Endothelial cell of umbilical vein (primary cell): Measurements from ENCODE around the gene SLC25A26. TPM values are rescaled to one million over a fixed set of nuclear protein-coding genes. Genes with fewer than 3 reads are reported as not detected.

ENCODE experiments used
- BruUV-seq: library from RNA; stranded (reverse); fragments of 400-500 nt; replicated peaks from 2 replicates; lab custom pipeline; 2021; lab: Mats Ljungman, UMichigan
- CTCF ChIA-PET: fragments of 300-600, 350-600 bp; sonication (Branson Sonifier 250); formaldehyde crosslinking; loops from one replicate; lab custom pipeline; 2021; ENCODE audit warnings: antibody characterized with exemption, inconsistent platforms; lab: Charles Lee
- POLR2A ChIA-PET: fragments of 300-600, 350-600 bp; sonication (Branson Sonifier 250); formaldehyde crosslinking; loops from one replicate; lab custom pipeline; 2021; ENCODE audit warnings: antibody characterized with exemption, inconsistent platforms; lab: Charles Lee
- DNase-seq: peaks from one replicate; pipeline ENCODE4 v3.0.0-alpha.2; 2011; ENCODE audit warnings: low read depth, low spot score
- FAIRE-seq: peaks from 2 replicates; lab custom pipeline; 2011; peaks lifted over from hg19 to GRCh38; lab: Jason Lieb, UNC
- H2AFZ ChIP-seq: 2 replicates; pipeline ENCODE4 v1.6.0; 2012; ENCODE audit warnings: low read depth, low read length, control low read depth, inconsistent platforms
- H3K27ac ChIP-seq: 2 replicates; pipeline ENCODE4 v1.5.1; 2011; ENCODE audit warnings: low read depth, mild to moderate bottlenecking, control low read depth, low read length, moderate library complexity; ENCODE audit not compliant: insufficient read depth
- H3K27me3 ChIP-seq, 2 experiments: 2 replicates each; pipeline versions ENCODE4 v1.6.0 to v1.6.1; 2011; ENCODE audit warnings: low read length in 2 of 2, mixed read lengths in 1 of 2; ENCODE audit not compliant: control insufficient read depth in 2 of 2, insufficient read depth in 2 of 2
- H3K36me3 ChIP-seq, 2 experiments: 2 replicates in 1 of 2; 3 replicates in 1 of 2; pipeline ENCODE4 v1.5.1; 2011; ENCODE audit warnings: low read length in 2 of 2, mild to moderate bottlenecking in 1 of 2, moderate library complexity in 1 of 2; ENCODE audit not compliant: control insufficient read depth in 2 of 2, insufficient read depth in 2 of 2; ENCODE audit errors: extremely low read depth in 1 of 2
- H3K4me1 ChIP-seq: 3 replicates; pipeline ENCODE4 v1.5.1; 2011; ENCODE audit warnings: mild to moderate bottlenecking, low read length; ENCODE audit not compliant: control insufficient read depth, insufficient read depth; ENCODE audit errors: extremely low read depth
- H3K4me2 ChIP-seq: 2 replicates; pipeline ENCODE4 v1.6.1; 2011; ENCODE audit warnings: low read length, control low read depth, mixed read lengths; ENCODE audit not compliant: insufficient read depth
- H3K4me3 ChIP-seq, 3 experiments: fragments of 200-600 bp in 1 of 3; sonication (generic), shearing (Covaris generic) in 1 of 3; replicated peaks in 1 of 3; 2 replicates each; pipeline ENCODE4 v1.5.1; 2011 to 2016; ENCODE audit warnings: control low read depth in 3 of 3, low read length in 3 of 3, mild to moderate bottlenecking in 2 of 3, inconsistent platforms in 1 of 3, low read depth in 1 of 3, moderate library complexity in 1 of 3; ENCODE audit not compliant: insufficient read depth in 1 of 3
- H3K79me2 ChIP-seq: 2 replicates; pipeline ENCODE4 v1.6.0; 2012; ENCODE audit warnings: low read length, inconsistent platforms; ENCODE audit not compliant: control insufficient read depth, insufficient read depth
- H3K9ac ChIP-seq: replicated peaks from 2 replicates; pipeline ENCODE3; 2011; ENCODE audit warnings: low read length, control low read depth; ENCODE audit not compliant: insufficient read depth; ENCODE audit errors: extremely low read depth
- H3K9me1 ChIP-seq: replicated peaks from 3 replicates; pipeline ENCODE4 v1.6.0; 2011; ENCODE audit warnings: mild to moderate bottlenecking, low read length; ENCODE audit not compliant: control insufficient read depth, insufficient read depth; ENCODE audit errors: extremely low read depth
- H3K9me3 ChIP-seq: replicated peaks from 2 replicates; pipeline ENCODE4 v1.5.1; 2012; ENCODE audit warnings: low read length, inconsistent platforms; ENCODE audit not compliant: control insufficient read depth, insufficient read depth
- H4K20me1 ChIP-seq: replicated peaks from 2 replicates; pipeline ENCODE3; 2011; ENCODE audit warnings: mild to moderate bottlenecking, low read length; ENCODE audit not compliant: control insufficient read depth, insufficient read depth; ENCODE audit errors: extremely low read depth
- EZH2 ChIP-seq: IDR thresholded peaks from 2 replicates; pipeline ENCODE4 v1.6.1; 2012; ENCODE audit warnings: borderline replicate concordance, low read depth, mild to moderate bottlenecking, moderate library complexity, low read length, inconsistent platforms; ENCODE audit not compliant: severe bottlenecking
- FOS ChIP-seq: IDR thresholded peaks from 2 replicates; pipeline ENCODE4 v1.6.1; 2011; ENCODE audit warnings: mild to moderate bottlenecking, low read length, moderate library complexity, borderline replicate concordance; ENCODE audit not compliant: insufficient read depth
- GATA2 ChIP-seq: IDR thresholded peaks from 2 replicates; pipeline ENCODE4 v1.7.0; 2011; ENCODE audit warnings: low read depth, mild to moderate bottlenecking, moderate library complexity, mixed read lengths, low read length; ENCODE audit not compliant: insufficient read length, insufficient read depth
- JUN ChIP-seq: IDR thresholded peaks from 2 replicates; pipeline ENCODE4 v1.6.1; 2011; ENCODE audit warnings: borderline replicate concordance, low read depth; ENCODE audit not compliant: insufficient read length, insufficient read depth
- MAX ChIP-seq: IDR thresholded peaks from 2 replicates; pipeline ENCODE4 v1.6.1; 2011; ENCODE audit not compliant: insufficient read depth, insufficient read length
- MYC ChIP-seq: IDR thresholded peaks from one replicate; pipeline ENCODE4 v1.6.1; 2011; ENCODE audit warnings: mild to moderate bottlenecking, low read depth, low read length
- POLR2A ChIP-seq: IDR thresholded peaks from 2 replicates; pipeline ENCODE4 v1.6.1; 2012; ENCODE audit warnings: low read depth, mild to moderate bottlenecking, control low read depth, low read length
- POLR2AphosphoS5 ChIP-seq: IDR thresholded peaks from 2 replicates; pipeline ENCODE4 v1.6.1; 2012; ENCODE audit warnings: low read depth, mild to moderate bottlenecking, control low read depth, low read length, moderate library complexity; ENCODE audit not compliant: insufficient read depth
- dilution Hi-C: fragments of 300-500 bp; cut with MboI; formaldehyde crosslinking; loops from one replicate; pipeline ENCODE4 v1.15.0; 2019; ENCODE audit warnings: low sequenced_read_pairs; ENCODE audit not compliant: extremely low pct_ligation_motif_present
- intact Hi-C: fragments of 100-400 bp; cut with micrococcal nuclease; formaldehyde crosslinking; loops from one replicate; pipeline ENCODE4 v1.10.0; 2022
- polyA plus RNA-seq, 4 experiments: library from polyadenylated mRNA; depleted of rRNA in 3 of 4; stranded (reverse) in 3 of 4; unstranded in 1 of 4; fragments of >200 nt; gene quantifications; 2 replicates each; pipeline versions ENCODE4 v1.2.1 to v1.2.3, GENCODE V29; 2011 to 2012; ENCODE audit warnings: missing spikeins in 1 of 4
- total RNA-seq: library from RNA; stranded (reverse); gene quantifications from 2 replicates; pipeline ENCODE4 v1.2.3, GENCODE V29; 2021
- TF ChIP-seq, protein P1 (sequence below), 2 donors: IDR thresholded peaks; 1 replicate in 1 of 2; 2 replicates in 1 of 2; pipeline ENCODE4 v1.5.1; 2011; ENCODE audit warnings: low read length in 2 of 2, mild to moderate bottlenecking in 2 of 2, moderate library complexity in 2 of 2, control low read depth in 1 of 2, inconsistent platforms in 1 of 2, low read depth in 1 of 2; ENCODE audit not compliant: insufficient read depth in 1 of 2; ENCODE audit errors: extremely low read depth in 1 of 2

The SLC25A26 gene
- total and polyA plus RNA-seq, 2 donors (not counting 3 experiments of a cell fraction or from before 2014, with no cell fraction given), result 11.8 to 23.5 TPM

DNA sequence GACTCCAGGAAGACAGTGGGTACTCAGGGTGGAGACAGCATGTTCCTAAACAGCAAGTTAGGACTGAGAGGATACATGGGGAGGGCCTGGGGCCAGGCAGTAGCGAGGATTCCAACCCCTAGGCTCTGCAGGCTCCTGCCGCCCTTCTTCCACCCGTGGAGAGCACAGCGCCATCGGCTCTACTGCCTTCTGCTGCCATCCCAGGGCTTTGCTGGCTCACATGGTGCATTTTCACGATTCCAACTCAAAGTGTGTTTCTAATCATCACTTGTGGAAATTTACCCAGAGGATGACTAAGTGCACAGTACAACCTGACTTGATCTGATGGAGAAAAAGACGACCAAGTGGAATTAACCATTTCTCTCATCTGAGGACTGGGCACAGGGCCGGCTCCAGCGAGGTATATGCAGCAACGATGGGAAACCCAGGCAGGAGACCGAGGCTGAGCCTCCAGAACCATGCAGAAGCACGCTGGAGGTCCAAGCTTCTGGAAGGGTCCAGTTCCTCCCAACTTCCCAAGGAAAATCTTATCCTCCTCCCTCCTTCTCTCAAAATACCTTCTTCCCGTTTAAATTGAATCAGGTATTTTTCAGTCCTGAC is 175.5 kb downstream of the SLC25A26 start:
- peaks cover 36% of the 10 kb centered on the region for H3K4me1 ChIP-seq
- no TSS peak for BruUV-seq
- FAIRE-seq, result no peak

More for the DNA sequence above, 175.5 kb downstream of the SLC25A26 start:
- Histone ChIP-seq H3K4me3 (no peak overlapping the region), H3K9ac (no peak overlapping the region), H3K4me2 (no peak overlapping the region), H3K27ac (no peak overlapping the region), H3K27me3 (no peaks in the 10 kb centered on the region), H2AFZ (no peak overlapping the region), H3K9me3 (no peaks in the 10 kb centered on the region), H3K79me2 (no peaks in the 10 kb centered on the region), H3K36me3 (peaks cover 9 to 32% of the 10 kb centered on the region in 2 experiments), H3K9me1 (no peaks in the 10 kb centered on the region), H4K20me1 (no peaks in the 10 kb centered on the region)
- dilution Hi-C loops, result loop anchor here (25.0 kb wide), 1 partner anchor 416 kb away; no protein-coding TSS in a partner anchor
- no peak for TF ChIP-seq POLR2AphosphoS5
- no peak for TF ChIP-seq MYC
- TF ChIP-seq GATA2, result no peak
- TF ChIP-seq JUN, result no peak
- TF ChIP-seq POLR2A, result no peak
- TF ChIP-seq MAX, result no peak
- TF ChIP-seq, protein P1, sequence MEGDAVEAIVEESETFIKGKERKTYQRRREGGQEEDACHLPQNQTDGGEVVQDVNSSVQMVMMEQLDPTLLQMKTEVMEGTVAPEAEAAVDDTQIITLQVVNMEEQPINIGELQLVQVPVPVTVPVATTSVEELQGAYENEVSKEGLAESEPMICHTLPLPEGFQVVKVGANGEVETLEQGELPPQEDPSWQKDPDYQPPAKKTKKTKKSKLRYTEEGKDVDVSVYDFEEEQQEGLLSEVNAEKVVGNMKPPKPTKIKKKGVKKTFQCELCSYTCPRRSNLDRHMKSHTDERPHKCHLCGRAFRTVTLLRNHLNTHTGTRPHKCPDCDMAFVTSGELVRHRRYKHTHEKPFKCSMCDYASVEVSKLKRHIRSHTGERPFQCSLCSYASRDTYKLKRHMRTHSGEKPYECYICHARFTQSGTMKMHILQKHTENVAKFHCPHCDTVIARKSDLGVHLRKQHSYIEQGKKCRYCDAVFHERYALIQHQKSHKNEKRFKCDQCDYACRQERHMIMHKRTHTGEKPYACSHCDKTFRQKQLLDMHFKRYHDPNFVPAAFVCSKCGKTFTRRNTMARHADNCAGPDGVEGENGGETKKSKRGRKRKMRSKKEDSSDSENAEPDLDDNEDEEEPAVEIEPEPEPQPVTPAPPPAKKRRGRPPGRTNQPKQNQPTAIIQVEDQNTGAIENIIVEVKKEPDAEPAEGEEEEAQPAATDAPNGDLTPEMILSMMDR (IDR thresholded peaks at IDR 0.05; ENCODE audit: extremely low read depth in 1 of 2, insufficient read depth in 1 of 2, low read depth in 1 of 2, low read length in 2 of 2), result no peak
- no peak for TF ChIP-seq FOS
- no peak for TF ChIP-seq EZH2
- ChIA-PET CTCF (interaction anchor here (1.2 to 4.0 kb wide), 3 partner anchors 11 to 119 kb away, joined by 5 to 25 read pairs (median 10); no protein-coding TSS in a partner anchor), POLR2A (no interaction called here)
- no peak for DNase-seq
- intact Hi-C loops, result no loop called here
